ENCODE measurements around the gene DDAH1. TPM values are rescaled to one million over a fixed set of nuclear protein-coding genes. Genes with fewer than 3 reads are reported as not detected.
"Not testable (repeated sequence)": the region's sequence is repeated elsewhere in the genome, so short reads cannot be mapped to it uniquely, and the experiment has no call there.

The DDAH1 gene
- total RNA-seq, 1 donor from 2014 or later: 57.9 TPM

DNA sequence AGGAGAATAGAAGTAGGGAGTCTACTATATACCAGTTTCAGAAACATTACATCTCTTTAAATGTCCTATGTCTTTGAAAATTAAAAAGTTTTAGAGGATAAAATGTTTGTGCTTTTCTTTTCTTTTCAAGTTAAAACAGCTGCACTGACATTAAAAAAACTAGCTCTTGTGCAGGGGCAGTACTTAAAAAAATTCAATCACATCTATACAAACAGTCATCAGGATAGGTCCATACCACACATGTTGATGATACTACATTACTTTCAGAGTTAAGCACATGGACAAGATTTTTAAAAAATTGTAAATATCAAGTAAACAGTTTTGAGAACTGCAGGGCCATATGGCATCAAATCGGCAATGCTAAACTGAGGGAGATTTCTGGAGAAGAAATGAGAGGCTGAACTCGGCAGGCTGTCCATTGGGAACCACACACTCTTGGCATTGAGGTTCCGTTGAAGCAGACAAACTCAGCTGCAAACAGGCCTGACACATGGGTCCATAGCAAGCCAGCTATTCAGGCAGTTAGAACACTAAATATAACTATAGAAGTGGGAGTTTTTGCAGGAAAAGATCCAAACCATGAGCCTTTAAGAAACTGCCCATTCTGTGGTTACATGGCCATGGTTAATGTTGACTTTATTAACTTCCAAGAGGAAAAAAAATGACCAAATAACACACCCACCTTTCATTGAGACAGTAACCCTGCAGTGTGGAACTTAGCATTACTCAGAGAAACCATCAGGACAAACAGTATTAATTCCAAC, 104.0 kb downstream of the DDAH1 start:
- no peak for DNase-seq (ENCODE audit: low read depth in 2 of 2)

DNA sequence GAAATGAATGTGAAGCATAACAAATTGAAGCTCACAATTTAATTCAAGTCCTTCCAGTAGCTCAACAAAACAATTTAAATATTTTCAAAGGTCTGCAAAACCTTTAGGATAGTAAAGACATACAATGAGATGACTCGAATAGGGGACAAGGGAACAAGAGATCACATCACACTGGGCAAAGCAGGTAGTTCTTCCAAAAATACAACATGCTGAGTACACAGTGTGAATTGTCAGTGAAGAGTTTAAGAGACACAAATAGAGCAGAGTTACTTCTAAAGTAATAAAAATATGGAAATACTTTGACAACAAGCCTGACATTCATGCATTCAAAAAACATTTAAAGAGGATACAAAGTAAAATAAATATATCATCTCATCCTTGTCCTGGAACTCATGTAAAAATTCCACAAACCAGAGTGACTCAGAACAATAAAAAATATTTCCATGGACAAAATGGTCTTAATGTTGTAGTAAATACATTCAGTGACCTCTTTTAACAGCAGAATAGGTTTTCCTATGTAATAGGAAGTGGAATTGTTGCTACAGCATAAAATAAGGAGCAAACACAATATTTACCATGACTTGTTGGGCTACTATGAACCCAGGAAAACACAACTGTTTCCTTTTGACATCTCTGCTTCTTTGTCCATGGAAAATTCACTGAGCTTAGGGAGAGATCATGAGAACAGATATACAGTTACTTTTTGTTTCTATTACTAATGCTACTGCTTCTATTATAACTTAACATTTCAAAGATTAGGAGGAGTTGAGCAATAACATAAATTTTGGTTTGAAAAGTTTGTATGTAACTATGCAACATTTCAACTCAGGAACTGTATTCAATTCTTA, 104.9 kb downstream of the DDAH1 start:
- DNase-seq (ENCODE audit: low read depth in 2 of 2): peak; percentile 74 to 89

DNA sequence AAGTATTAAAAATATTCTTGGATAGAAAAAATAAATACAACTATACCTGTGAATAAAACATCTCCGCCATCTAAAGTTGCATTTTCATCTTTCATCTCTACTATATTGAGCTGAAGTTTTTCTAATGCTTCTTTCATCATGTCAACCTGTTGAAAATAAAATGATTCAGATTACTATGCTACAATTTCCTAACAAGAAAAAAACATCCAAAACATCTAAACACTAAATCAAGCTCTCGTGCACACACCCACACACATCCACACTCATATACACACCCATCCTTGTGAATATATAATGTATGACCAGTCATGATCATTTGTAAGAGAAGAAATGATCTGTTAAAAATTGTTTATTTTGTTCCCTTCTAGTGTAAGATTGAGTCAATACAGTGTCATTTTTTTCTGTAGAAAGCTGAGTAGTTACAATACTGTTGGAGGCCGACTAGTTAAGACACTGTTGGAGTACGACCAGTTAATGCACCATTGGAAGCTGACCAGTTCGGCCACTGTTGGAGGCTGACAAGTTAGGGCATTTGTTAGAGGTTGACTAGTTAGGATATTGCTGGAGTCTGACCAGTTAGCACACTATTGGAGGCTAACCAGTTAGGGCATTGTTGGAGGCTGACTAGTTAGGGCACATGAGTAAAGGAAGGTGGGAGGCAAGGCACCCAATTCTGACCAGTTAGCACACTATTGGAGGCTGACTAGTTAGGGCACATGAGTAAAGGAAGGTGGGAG, 106.1 kb downstream of the DDAH1 start:
- no peak for DNase-seq (ENCODE audit: low read depth in 2 of 2)

DNA sequence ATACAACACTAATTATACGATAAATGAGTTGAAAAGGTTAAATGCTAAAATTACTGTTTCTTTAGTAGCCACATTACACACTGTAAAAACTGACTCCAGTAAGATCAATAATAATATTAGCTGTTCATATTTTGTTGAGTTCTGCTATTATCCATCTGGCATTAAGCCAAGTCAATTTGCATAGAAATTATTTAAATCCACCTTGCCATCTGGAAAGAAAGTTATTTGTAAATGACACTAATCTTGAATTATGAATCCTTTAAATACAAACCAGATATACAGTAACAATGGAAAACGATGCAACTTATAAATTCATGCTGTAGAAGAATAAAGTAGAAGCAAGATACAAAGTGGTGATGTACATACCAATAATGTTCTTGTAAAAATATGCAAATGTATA, 107.1 kb downstream of the DDAH1 start:
- DNase-seq (ENCODE audit: low read depth in 2 of 2): no peak

DNA sequence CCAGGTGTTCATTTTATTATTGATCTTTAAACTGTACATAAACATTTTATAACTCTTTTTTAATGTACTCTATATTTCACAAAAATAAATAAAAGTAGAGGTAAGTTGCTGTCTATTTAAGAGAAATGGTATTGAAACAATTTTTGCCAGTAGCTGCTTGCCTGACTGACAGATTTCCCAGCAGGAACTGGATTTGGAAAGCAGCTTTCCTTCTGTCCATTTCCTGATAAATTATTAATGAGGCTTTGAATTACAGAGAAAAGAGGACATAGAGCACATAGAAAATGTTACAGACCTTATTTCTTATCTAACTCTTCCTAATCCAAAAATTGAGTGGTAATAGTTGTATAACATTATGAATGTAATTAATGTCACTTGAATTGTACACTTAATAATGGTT, 108.8 kb downstream of the DDAH1 start:
- DNase-seq (ENCODE audit: low read depth in 2 of 2): peak in 1 of 2 donors; percentile 65

DNA sequence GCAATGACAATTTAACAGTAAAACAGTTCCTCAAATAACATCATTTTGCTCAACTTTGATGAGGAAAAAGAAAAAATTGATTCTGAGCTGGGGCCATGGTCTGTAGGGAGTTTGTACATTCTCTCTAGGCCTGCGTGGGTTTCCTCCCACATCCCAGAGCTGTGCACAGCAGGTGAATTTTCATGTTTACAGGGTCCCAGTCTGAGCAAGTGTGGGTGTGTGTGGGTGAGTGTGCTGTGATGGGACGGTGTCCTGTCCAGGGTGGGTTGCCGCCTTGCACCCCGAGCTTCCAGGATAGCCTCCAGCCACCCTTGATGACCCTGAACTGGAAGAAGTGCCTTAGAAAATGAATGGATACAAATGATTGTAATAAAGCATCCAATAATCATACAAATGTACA, 112.9 kb downstream of the DDAH1 start:
- no peak for DNase-seq (ENCODE audit: low read depth in 2 of 2)

DNA sequence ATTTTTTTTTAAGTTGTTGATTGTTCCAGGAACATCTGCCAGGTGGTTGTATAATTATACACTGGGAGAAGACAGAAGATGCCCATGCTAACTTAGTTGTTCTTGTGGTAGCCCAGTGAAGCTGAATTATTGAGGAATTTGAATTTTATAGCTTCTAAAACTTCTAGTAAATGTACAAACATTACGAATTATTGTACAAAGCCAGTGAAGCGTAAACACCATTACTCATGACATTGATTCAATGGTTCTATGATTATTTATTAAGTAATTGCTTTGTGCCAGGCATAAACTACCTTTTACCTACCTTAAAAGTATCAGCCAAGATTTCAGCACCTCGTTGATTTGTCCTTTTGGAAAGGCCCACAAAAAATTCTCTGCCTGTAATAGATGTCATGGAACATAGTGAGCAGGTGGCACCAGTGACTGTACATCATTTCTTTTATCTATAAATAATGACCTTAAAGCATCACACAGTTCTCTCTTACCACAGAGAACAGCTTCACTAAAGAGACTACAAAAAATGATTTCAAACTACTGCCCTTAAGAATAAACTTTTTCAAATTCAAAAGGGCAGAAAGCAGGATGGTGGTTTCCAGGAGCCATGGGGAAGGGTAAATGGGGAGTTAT, 113.6 kb downstream of the DDAH1 start:
- no peak for DNase-seq (ENCODE audit: low read depth in 2 of 2)

DNA sequence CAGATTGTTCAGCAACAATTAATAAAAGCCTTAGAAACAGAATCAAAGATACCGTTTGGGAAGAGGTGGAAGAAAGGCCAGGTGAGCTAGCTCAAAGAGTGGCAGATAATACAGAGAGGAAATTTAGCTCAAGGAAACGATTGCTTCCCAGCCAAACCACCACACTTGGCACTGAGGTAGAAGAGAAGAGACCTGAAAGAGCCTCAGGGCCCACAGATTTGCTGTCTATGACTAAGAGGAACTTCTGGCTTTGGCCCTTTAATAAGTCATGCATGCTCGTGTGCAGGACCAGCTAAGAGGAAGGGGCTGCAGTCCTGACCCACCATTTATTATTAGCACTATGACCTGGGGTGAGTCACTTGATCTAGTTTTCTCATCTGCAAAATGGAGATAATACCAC, 115.7 kb downstream of the DDAH1 start:
- no peak for DNase-seq (ENCODE audit: low read depth in 2 of 2)

DNA sequence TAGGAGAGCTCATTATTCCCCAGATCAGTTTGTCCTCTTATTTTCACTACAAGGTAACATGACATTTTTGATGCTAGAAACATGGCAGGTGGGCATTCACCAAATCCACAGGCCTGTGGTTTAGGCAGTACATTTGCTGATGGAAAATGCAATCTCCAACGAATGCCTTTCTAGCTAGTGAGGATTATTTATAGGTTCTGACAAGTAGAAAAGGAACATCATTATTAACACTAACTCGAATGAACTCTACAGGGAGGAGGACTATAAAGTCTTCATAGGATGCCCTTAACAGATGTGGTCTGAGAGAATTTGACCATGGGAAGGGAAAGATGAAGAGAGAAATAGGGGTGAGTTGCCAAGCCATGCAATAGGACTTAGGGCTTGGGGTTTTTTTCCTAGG, 117.1 kb downstream of the DDAH1 start:
- no peak for DNase-seq (ENCODE audit: low read depth in 2 of 2)

DNA sequence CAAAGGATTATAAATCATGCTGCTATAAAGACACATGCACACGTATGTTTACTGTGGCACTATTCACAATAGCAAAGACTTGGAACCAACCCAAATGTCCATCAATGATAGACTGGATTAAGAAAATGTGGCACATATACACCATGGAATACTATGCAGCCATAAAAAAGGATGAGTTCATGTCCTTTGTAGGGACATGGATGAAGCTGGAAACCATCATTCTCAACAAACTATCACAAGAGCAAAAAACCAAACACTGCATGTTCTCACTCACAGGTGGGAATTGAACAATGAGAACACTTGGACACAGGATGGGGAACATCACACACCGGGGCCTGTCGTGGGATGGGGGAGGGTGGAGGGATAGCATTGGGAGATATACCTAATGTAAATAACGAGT, 117.7 kb downstream of the DDAH1 start:
- not testable (repeated sequence) for DNase-seq (ENCODE audit: low read depth in 2 of 2)

DNA sequence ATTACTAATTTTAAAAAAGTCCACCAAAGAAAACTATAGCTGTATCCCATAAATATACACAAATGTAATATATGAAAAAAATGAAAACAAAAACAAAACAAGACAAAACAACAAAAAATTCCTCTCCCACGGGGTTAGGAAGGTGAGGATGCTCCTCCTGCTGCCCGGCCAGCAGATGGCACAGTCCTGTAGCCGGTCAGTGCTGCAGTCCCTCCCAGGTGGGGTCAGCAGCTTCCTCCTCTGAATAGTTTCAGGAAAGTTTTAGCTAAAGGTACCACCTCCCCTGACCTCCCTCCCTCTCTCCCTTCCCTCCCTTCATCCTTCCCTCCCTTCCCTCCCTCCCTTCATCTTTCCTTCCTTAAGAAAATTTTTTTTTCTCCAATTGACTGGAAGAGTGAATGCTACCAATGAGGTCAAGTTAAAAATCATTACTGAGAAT, 120.7 kb downstream of the DDAH1 start:
- DNase-seq (ENCODE audit: low read depth in 2 of 2): peak; percentile 85 to 93

DNA sequence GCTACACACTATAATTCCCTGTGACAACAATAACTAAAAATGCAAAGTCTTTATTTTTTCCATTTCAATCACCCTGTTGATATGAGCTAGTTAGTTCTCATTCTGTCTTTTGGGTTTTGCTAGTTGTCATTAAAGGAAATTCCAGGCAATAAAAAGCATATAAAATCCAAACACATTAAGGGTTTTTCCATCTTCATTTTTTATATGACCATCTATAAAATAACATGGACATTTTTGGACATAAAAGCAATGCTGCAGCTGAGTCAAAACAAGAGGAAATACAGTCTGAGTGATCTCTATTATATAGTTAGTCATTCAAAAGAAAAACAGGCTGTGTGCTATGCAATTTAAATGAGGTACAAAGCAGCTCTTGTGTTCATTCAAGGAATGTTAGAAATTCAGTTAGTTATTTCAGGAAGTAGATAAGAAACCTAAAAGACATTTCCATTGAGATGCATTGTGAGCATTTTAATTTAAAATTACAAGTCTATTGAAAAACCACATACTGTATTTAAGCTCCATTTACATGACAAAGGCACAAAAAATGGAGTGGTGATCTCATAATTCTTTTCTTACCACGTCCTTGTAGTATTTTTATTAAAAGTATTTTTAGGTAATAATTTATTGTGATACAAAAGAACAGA, 121.2 kb downstream of the DDAH1 start:
- DNase-seq (ENCODE audit: low read depth in 2 of 2): peak; percentile 84 to 88

DNA sequence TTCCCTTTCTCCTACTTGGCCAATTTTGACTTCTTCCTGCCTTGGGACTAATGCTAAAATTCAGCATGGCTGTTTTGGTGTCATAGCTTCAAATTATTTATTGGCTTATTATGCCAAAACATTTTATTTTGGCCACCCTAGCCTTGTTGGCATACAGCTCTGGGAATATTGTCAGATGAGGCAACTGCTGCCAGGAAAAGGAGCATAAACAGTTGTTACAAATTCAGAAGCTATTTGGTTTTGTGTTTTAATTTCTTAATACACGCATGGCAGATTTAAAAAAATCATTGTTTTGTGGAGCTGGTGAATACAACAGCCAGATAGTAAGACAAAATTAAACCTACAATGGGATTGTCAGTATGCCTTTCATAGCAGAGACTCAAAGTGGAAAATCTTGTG, 121.7 kb downstream of the DDAH1 start:
- DNase-seq (ENCODE audit: low read depth in 2 of 2): peak; percentile 67 to 87

DNA sequence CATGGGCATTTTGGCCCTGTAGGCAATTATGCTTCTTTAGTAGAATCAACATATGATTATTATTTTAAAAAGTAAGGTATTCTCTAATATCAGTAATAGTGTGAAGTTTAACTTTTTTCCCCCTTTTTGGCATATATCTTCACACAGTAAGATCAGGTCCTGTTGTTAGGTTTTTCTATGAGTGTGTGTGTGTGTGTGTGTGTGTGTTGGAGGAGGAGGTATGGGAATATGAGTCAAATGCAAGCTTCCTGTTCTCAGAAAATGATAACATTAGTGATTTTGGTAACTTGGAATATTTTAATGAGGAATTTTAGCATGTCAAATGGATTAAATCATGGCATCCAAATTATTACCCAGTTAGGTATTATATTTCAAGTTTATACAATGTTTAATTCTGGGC, 122.8 kb downstream of the DDAH1 start:
- DNase-seq (ENCODE audit: low read depth in 2 of 2): peak; percentile 59 to 82

DNA sequence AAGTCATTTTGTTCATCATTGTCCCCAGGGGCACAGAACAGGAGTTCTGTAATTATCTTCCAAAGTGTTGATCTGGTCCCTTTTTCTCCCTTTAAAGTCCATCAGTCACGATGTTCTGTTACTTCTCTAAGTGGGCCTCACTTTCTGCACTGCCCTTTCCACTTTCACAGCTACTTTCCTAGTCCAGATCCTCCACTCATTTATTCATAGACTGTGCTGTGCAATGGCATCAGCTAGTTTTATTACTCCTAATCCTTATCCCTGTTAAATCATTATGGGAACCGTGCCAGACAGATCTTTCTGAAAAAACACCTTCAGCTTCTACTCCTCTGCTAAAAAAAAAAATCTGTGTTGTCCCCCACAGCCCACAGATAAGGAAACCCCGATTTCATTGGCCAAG, 124.5 kb downstream of the DDAH1 start:
- DNase-seq (ENCODE audit: low read depth in 2 of 2): no peak

DNA sequence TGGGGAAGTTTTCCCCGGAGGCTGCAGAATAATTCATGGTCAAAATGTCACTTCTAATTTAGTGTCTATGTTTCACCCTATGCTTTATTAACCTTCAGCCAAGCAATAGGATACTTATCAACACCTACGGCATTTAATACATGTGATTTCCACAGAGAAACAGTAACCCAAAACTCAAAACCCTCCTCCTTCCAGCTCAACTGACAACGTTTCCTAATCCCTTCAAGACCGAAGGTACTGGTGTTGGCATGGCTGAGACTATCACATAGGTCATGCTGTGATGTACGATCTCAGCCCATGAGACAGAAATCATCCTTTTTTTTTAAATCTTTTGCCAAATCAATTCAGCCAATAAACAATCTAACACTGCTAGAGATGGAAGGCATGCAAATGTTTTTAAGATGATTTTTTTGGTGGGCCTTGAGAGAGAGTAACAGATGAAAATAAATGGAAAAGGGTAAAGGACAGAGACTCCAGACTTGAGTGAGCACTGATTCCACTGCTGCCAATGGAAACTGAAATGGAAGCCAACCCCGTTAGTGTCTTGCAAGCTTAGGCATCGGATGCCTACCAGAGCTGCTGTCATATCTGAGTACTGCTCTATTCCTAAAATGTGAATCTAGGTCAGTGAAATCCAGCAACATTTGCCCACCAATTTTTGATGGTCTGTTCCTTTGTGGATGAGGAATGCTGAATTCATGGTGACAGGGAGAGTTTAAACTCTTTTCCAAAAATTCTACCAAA, 125.1 kb downstream of the DDAH1 start:
- no peak for DNase-seq (ENCODE audit: low read depth in 2 of 2)

DNA sequence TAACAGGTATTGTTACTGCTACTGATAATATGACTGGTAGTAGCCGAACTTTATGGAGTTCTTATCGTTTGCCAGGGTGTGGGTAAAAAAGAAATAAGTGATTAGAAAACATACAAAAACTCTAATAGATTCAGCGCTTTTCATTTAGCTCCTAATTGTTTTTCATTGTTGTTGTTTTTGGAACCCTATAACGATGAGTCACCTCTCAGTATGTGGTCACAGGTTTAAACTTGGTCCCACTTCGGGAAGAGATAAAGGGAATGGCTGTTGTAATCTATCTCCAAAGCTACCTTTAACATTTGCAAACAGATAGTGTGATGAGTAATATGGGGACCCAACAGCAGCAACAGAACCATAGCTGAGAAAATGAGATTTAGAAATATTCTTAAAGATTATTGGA, 125.9 kb downstream of the DDAH1 start:
- peak; percentile 80 to 94 for DNase-seq (ENCODE audit: low read depth in 2 of 2)

DNA sequence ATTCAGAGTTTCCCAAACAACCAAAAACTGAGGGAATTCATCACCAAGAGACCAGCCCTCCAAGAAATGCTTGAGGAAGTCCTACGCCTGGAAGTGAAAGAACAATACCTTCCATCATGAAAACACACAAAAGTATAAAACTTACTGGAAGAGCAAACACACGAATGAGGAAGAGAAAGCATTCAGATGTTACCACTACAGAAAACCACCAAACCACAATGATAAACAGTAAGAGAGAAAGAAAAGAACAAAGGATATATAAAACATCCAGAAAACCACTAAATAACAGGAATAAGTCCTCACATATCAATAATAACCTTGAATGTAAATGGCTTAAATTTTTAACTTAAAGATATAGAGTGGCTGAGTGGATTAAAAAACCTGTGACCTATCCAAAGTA, 130.0 kb downstream of the DDAH1 start:
- no peak for DNase-seq (ENCODE audit: low read depth in 2 of 2)

DNA sequence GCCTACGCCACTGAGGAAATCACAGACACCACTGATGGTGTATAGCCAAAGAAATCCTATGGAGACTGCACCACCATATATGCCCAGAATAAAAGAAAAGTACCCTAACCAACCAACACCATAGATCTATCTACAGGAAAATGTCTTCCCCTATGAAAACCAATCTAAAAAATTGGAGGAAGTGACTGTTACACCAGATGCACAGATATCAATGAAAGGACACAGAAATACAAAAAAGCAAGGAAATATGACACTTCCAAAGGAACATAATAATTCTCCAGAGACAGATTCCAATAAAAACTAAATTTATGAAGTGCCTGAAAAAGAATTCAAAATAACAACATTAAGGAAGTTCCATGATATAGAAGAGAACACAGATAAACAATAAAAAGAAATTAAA, 131.8 kb downstream of the DDAH1 start:
- no peak for DNase-seq (ENCODE audit: low read depth in 2 of 2)

DNA sequence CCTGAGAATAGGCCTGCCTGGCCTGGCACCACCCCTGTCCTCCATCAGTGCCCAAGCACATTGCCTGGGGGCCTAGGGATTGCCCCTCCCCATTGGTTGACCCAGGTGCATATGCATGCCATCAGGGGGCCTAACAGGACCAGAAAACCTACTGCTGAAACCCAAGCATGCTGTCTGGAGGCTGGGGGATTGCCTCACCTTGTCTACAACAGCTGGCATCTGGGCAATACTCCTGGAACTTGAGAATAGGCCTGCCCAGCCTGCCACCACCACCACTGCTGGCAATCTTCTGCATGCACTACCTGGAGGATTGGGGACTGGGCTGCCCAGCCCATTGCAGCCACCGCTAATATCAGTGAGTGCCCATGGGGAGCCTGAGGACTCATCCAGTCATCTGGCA, 132.4 kb downstream of the DDAH1 start:
- DNase-seq (ENCODE audit: low read depth in 2 of 2): no peak

All from lung microvascular endothelial cell (primary cell).